HepG2 (cell line): Measurements from ENCODE around the gene FAM13B. TPM values are rescaled to one million over a fixed set of nuclear protein-coding genes. Genes with fewer than 3 reads are reported as not detected.

Experiments used
- ATAC-seq: fragments of 200-7000 bp; cut with Tn5 transposase; 3 replicates; pipeline ENCODE4 v1.9.1; 2020; ENCODE audit warnings: mild to moderate bottlenecking, moderate library complexity
- BruUV-seq: library from RNA; stranded (reverse); fragments of 400-500 nt; replicated peaks from 2 replicates; lab custom pipeline; 2021; lab: Mats Ljungman, UMichigan
- CTCF ChIA-PET: fragments of 300-600 bp; formaldehyde crosslinking; extraction: SDS; loops from one replicate; lab custom pipeline; 2021; ENCODE audit warnings: low total read pairs, inconsistent platforms, low intra/inter-chr PET ratio; lab: Yijun Ruan, JAX
- POLR2A ChIA-PET: fragments of 350-600 bp; sonication (Branson Sonifier 250); formaldehyde crosslinking; loops from one replicate; lab custom pipeline; 2020; ENCODE audit warnings: antibody characterized with exemption, inconsistent platforms; lab: Yijun Ruan, JAX
- DNase-seq: peaks from one replicate; pipeline ENCODE4 v3.0.0-alpha.2; 2015; ENCODE audit warnings: low spot score
- FAIRE-seq: peaks from 3 replicates; lab custom pipeline; 2011; peaks lifted over from hg19 to GRCh38; lab: Jason Lieb, UNC
- H2AFZ ChIP-seq: one replicate; pipeline ENCODE4 v1.6.1; 2011; ENCODE audit warnings: low read length, inconsistent platforms
- H3K27ac ChIP-seq: fragments of 300-600 bp; 3 replicates; pipeline ENCODE4 v1.8.0; 2011; ENCODE audit warnings: mixed run types, mild to moderate bottlenecking, mixed read lengths, low read length, inconsistent platforms; ENCODE audit not compliant: insufficient read depth; ENCODE audit errors: extremely low read length
- H3K27me3 ChIP-seq, 2 experiments: fragments of 200-600 bp in 1 of 2; 2 replicates in 1 of 2; 3 replicates in 1 of 2; pipeline versions ENCODE4 v1.6.0 to v1.8.0; 2011; ENCODE audit warnings: low read length in 2 of 2, mild to moderate bottlenecking in 2 of 2, moderate library complexity in 2 of 2, inconsistent platforms in 1 of 2; ENCODE audit not compliant: insufficient read depth in 2 of 2, control insufficient read depth in 1 of 2
- H3K36me3 ChIP-seq, 2 experiments: fragments of 200-600 bp in 1 of 2; replicated peaks in 1 of 2; 2 replicates in 1 of 2; 3 replicates in 1 of 2; pipeline versions ENCODE4 v1.5.1 to v1.8.0; 2011; ENCODE audit warnings: low read length in 2 of 2, inconsistent platforms in 1 of 2; ENCODE audit not compliant: insufficient read depth in 2 of 2, control insufficient read depth in 1 of 2
- H3K4me1 ChIP-seq: 2 replicates; pipeline ENCODE4 v1.5.1; 2012; ENCODE audit warnings: low read length, inconsistent platforms; ENCODE audit not compliant: insufficient read depth
- H3K4me2 ChIP-seq: 2 replicates; pipeline ENCODE4 v1.6.0; 2011; ENCODE audit warnings: low read depth, low read length, inconsistent platforms
- H3K4me3 ChIP-seq, 3 experiments: fragments of 200-600 bp in 1 of 3; sonication (generic), shearing (Covaris generic) in 1 of 3; replicated peaks in 1 of 3; 2 replicates each; pipeline ENCODE4 v1.5.1; 2011 to 2016; ENCODE audit warnings: low read length in 3 of 3, inconsistent platforms in 2 of 3, low read depth in 2 of 3, mild to moderate bottlenecking in 2 of 3, control low read depth in 1 of 3, mixed read lengths in 1 of 3; ENCODE audit not compliant: insufficient read depth in 1 of 3
- H3K79me2 ChIP-seq: one replicate; pipeline ENCODE4 v1.6.1; 2011; ENCODE audit warnings: low read length, inconsistent platforms; ENCODE audit not compliant: insufficient read depth
- H3K9ac ChIP-seq: 2 replicates; pipeline ENCODE4 v1.6.0; 2011; ENCODE audit warnings: mild to moderate bottlenecking, low read depth, low read length, inconsistent platforms; ENCODE audit not compliant: insufficient read depth
- H3K9me3 ChIP-seq: 2 replicates; pipeline ENCODE4 v1.5.1; 2012; ENCODE audit warnings: mild to moderate bottlenecking, low read length
- H4K20me1 ChIP-seq: 2 replicates; pipeline ENCODE4 v1.6.0; 2011; ENCODE audit warnings: inconsistent platforms, mild to moderate bottlenecking, low read length, moderate library complexity; ENCODE audit not compliant: insufficient read depth
- BCL6 ChIP-seq: IDR thresholded peaks from 2 replicates; pipeline ENCODE4 v1.6.1; 2016; ENCODE audit warnings: missing genetic modification reagents, missing compliant biosample characterization
- CENPX ChIP-seq: sonication (generic); formaldehyde crosslinking; IDR thresholded peaks from 2 replicates; pipeline ENCODE4 v1.9.0; 2021; ENCODE audit warnings: mild to moderate bottlenecking, missing genetic modification reagents, moderate library complexity
- FOSL1 ChIP-seq: sonication (generic); formaldehyde crosslinking; IDR thresholded peaks from 2 replicates; pipeline ENCODE4 v1.9.0; 2021; ENCODE audit warnings: missing genetic modification reagents, borderline replicate concordance
- KDM1A ChIP-seq: IDR thresholded peaks from 2 replicates; pipeline ENCODE4 v1.6.1; 2016; ENCODE audit warnings: missing compliant biosample characterization
- MAZ ChIP-seq, 2 experiments: sonication (generic) in 1 of 2; formaldehyde crosslinking in 1 of 2; IDR thresholded peaks; 2 replicates each; pipeline versions ENCODE4 v1.5.0 to v1.6.1; 2012 to 2020; ENCODE audit warnings: low read depth in 2 of 2, mild to moderate bottlenecking in 2 of 2, borderline replicate concordance in 1 of 2, improper control_type of control experiment in 1 of 2, low read length in 1 of 2, missing genetic modification reagents in 1 of 2, moderate library complexity in 1 of 2
- NONO ChIP-seq, 2 experiments: fragments of 450-650 bp in 1 of 2; sonication (generic) in 1 of 2; formaldehyde crosslinking in 1 of 2; IDR thresholded peaks in 1 of 2; conservative IDR thresholded peaks in 1 of 2; 2 replicates each; pipeline versions ENCODE4 v1.6.1 to v1.8.0; 2017 to 2022; ENCODE audit warnings: mild to moderate bottlenecking in 1 of 2, missing genetic modification reagents in 1 of 2, moderate library complexity in 1 of 2
- RNF2 ChIP-seq: fragments of 450-650 bp; conservative IDR thresholded peaks from 2 replicates; pipeline ENCODE4 v1.6.1; 2016; ENCODE audit warnings: low read depth
- SOX13 ChIP-seq, 3 experiments: fragments of 450-650 bp in 1 of 3; sonication (generic) in 1 of 3; formaldehyde crosslinking in 1 of 3; IDR thresholded peaks in 2 of 3; conservative IDR thresholded peaks in 1 of 3; 2 replicates each; pipeline versions ENCODE4 v1.5.0 to v1.6.1; 2016 to 2020; ENCODE audit warnings: antibody characterized with exemption in 1 of 3, mild to moderate bottlenecking in 1 of 3, missing compliant biosample characterization in 1 of 3, missing genetic modification reagents in 1 of 3, moderate library complexity in 1 of 3
- ZNF333 ChIP-seq: sonication (generic); formaldehyde crosslinking; IDR thresholded peaks from 2 replicates; pipeline ENCODE4 v1.4.0; 2020; ENCODE audit warnings: mild to moderate bottlenecking, missing genetic modification reagents, borderline replicate concordance
- ZNF724P ChIP-seq: sonication (generic); formaldehyde crosslinking; IDR thresholded peaks from 2 replicates; pipeline ENCODE4 v1.8.0; 2022; ENCODE audit warnings: missing genetic modification reagents, borderline replicate concordance
- ZNF790 ChIP-seq: sonication (generic); formaldehyde crosslinking; IDR thresholded peaks from 2 replicates; pipeline ENCODE4 v1.8.0; 2022; ENCODE audit warnings: missing genetic modification reagents, mild to moderate bottlenecking, borderline replicate concordance
- WGBS: methylation state at CpG from one replicate; pipeline ENCODE4 v1.1.6; 2017; ENCODE audit warnings: low lambda C conversion rate; 5-methylcytosine and 5-hydroxymethylcytosine counted together
- in situ Hi-C: cut with HindIII; loops from 2 replicates; pipeline ENCODE4 v1.10.0; 2017; ENCODE audit warnings: low pct_unique_long_range_greater_than_20kb; ENCODE audit not compliant: extremely low pct_ligation_motif_present
- intact Hi-C: fragments of 100-400 bp; cut with micrococcal nuclease; formaldehyde crosslinking; loops from one replicate; pipeline ENCODE4 v1.10.0; 2022; ENCODE audit not compliant: unreplicated experiment
- polyA plus RNA-seq, 8 experiments: library from polyadenylated mRNA; depleted of rRNA in 3 of 8; stranded (reverse) in 7 of 8; unstranded in 1 of 8; fragments of >200 nt; fragmentation: Illumina TruSeq in 4 of 8; extraction: Trizol in 4 of 8; gene quantifications; 2 replicates each; pipeline versions ENCODE4 v1.2.1 to v1.2.3, GENCODE V29; 2011 to 2016; ENCODE audit warnings: low read depth in 4 of 8, missing spikeins in 1 of 8, mixed read lengths in 1 of 8; ENCODE audit not compliant: insufficient read depth in 1 of 8
- total RNA-seq, 5 experiments: library from RNA; depleted of rRNA; stranded (reverse); fragments of >200 nt; fragmentation: Illumina TruSeq; extraction: Trizol; gene quantifications; 2 replicates each; pipeline ENCODE4 v1.2.3, GENCODE V29; 2016; ENCODE audit warnings: low read depth in 1 of 5
- TF ChIP-seq, protein P1 (sequence below): sonication (generic); formaldehyde crosslinking; IDR thresholded peaks from 2 replicates; pipeline ENCODE4 v1.4.0; 2020; ENCODE audit warnings: low read depth, missing genetic modification reagents
- TF ChIP-seq, protein P2 (sequence below): sonication (generic); formaldehyde crosslinking; IDR thresholded peaks from 2 replicates; pipeline ENCODE4 v1.8.1; 2023; ENCODE audit warnings: missing genetic modification reagents, mild to moderate bottlenecking, borderline replicate concordance
- TF ChIP-seq, protein P3 (sequence below): sonication (generic); formaldehyde crosslinking; IDR thresholded peaks from 2 replicates; pipeline ENCODE4 v1.5.0; 2020; ENCODE audit warnings: missing genetic modification reagents, mild to moderate bottlenecking, borderline replicate concordance
- TF ChIP-seq, protein P4 (sequence below): sonication (generic); formaldehyde crosslinking; IDR thresholded peaks from 2 replicates; pipeline ENCODE4 v1.8.0; 2022; ENCODE audit warnings: missing genetic modification reagents, mild to moderate bottlenecking, moderate library complexity, borderline replicate concordance

The FAM13B gene
- total and polyA plus RNA-seq, 2 of the 13 experiments (the other 11 are each of a cell fraction or from before 2014, with no cell fraction given) = 6.9 to 11.5 TPM

DNA sequence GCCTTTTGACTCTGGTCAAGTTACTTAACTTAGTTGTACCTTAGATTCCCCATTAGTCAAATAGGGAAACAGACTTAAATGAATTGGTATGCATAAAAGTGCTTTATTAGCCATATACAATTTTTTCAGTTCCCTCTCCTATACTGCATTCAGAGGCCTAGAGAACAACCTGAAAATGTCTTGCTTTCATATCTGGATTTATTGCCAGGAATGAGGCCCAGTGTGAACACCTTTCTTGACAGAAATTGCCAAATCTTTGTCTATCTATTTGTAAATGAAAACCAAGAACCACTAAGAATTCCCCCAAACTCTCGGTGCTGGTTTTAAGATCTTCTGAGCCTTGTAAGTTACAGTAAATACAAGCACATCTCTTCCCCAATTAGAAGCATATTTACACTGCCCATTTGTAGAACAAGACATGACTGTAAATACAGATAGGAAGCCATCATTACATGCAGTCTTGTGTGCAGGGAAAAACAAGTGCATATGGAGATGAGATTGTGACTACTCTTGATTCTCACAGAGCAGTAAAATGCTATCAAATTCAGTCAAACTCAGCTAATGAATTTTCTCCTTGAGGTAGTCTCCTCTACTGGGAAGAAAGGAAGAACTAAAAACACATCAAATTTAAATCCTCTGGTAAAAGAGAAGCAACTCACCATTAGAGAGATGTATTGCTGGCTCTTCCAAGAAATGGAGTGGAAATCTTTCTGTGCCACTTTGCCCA, 5.2 kb upstream of the FAM13B start:
- Histone ChIP-seq H3K27ac (no peak overlapping the region), H3K79me2 (no peaks in the 10 kb centered on the region), H3K4me1 (peaks cover 17% of the 10 kb centered on the region), H3K27me3 (no peaks in the 10 kb centered on the region; a peak in 1 of 5 replicates), H3K4me3 (no peak overlapping the region), H3K9me3 (no peaks in the 10 kb centered on the region), H2AFZ (no peak overlapping the region), H3K36me3 (no peaks in the 10 kb centered on the region), H3K9ac (no peak overlapping the region), H4K20me1 (no peaks in the 10 kb centered on the region), H3K4me2 (no peak overlapping the region)
- intact Hi-C loops (no loop called here), in situ Hi-C loops (no loop called here)
- ChIA-PET CTCF (interaction anchor here (3.0 to 4.3 kb wide), 2 partner anchors 31 to 95 kb away, joined by 17 to 68 read pairs; no protein-coding TSS in a partner anchor), POLR2A (no interaction called here)
- DNase-seq (no peak), FAIRE-seq (no peak), ATAC-seq (no peak)
- no TSS peak for BruUV-seq
- 87% methylated on average over 1 of the region's 1 CpG for WGBS
- TF ChIP-seq FOSL1 (CRISPR knock-in tag) (no peak), ZNF790 (CRISPR knock-in tag) (no peak), NONO (IDR thresholded peaks at IDR 0.05) (no peak), NONO (CRISPR knock-in tag; conservative IDR thresholded peaks at IDR 0.05) (no peak), CENPX (CRISPR knock-in tag) (no peak), ZNF333 (CRISPR knock-in tag) (no peak), RNF2 (no peak), KDM1A (CRISPR knock-in tag) (no peak), ZNF724P (CRISPR knock-in tag) (no peak), MAZ (IDR thresholded peaks at IDR 0.05; ENCODE audit: borderline replicate concordance, low read depth, low read length) (no peak), MAZ (CRISPR knock-in tag; IDR thresholded peaks at IDR 0.05; ENCODE audit: low read depth) (no peak), SOX13 (IDR thresholded peaks at IDR 0.05) (no peak), SOX13 (CRISPR knock-in tag; conservative IDR thresholded peaks at IDR 0.05 in 1 of 2, IDR thresholded peaks at IDR 0.05 in 1 of 2) (no peak), BCL6 (CRISPR knock-in tag) (no peak)
- TF ChIP-seq, protein P1, sequence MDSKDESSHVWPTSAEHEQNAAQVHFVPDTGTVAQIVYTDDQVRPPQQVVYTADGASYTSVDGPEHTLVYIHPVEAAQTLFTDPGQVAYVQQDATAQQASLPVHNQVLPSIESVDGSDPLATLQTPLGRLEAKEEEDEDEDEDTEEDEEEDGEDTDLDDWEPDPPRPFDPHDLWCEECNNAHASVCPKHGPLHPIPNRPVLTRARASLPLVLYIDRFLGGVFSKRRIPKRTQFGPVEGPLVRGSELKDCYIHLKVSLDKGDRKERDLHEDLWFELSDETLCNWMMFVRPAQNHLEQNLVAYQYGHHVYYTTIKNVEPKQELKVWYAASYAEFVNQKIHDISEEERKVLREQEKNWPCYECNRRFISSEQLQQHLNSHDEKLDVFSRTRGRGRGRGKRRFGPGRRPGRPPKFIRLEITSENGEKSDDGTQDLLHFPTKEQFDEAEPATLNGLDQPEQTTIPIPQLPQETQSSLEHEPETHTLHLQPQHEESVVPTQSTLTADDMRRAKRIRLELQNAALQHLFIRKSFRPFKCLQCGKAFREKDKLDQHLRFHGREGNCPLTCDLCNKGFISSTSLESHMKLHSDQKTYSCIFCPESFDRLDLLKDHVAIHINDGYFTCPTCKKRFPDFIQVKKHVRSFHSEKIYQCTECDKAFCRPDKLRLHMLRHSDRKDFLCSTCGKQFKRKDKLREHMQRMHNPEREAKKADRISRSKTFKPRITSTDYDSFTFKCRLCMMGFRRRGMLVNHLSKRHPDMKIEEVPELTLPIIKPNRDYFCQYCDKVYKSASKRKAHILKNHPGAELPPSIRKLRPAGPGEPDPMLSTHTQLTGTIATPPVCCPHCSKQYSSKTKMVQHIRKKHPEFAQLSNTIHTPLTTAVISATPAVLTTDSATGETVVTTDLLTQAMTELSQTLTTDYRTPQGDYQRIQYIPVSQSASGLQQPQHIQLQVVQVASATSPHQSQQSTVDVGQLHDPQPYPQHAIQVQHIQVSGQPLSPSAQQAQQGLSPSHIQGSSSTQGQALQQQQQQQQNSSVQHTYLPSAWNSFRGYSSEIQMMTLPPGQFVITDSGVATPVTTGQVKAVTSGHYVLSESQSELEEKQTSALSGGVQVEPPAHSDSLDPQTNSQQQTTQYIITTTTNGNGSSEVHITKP = no peak
- TF ChIP-seq, protein P2, sequence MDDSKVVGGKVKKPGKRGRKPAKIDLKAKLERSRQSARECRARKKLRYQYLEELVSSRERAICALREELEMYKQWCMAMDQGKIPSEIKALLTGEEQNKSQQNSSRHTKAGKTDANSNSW (CRISPR knock-in tag) = no peak
- TF ChIP-seq, protein P3, sequence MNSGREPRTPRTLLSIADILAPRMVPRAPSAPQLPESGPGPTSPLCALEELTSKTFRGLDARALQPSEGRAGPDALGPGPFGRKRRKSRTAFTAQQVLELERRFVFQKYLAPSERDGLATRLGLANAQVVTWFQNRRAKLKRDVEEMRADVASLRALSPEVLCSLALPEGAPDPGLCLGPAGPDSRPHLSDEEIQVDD (CRISPR knock-in tag) = no peak
- TF ChIP-seq, protein P4, sequence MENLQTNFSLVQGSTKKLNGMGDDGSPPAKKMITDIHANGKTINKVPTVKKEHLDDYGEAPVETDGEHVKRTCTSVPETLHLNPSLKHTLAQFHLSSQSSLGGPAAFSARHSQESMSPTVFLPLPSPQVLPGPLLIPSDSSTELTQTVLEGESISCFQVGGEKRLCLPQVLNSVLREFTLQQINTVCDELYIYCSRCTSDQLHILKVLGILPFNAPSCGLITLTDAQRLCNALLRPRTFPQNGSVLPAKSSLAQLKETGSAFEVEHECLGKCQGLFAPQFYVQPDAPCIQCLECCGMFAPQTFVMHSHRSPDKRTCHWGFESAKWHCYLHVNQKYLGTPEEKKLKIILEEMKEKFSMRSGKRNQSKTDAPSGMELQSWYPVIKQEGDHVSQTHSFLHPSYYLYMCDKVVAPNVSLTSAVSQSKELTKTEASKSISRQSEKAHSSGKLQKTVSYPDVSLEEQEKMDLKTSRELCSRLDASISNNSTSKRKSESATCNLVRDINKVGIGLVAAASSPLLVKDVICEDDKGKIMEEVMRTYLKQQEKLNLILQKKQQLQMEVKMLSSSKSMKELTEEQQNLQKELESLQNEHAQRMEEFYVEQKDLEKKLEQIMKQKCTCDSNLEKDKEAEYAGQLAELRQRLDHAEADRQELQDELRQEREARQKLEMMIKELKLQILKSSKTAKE (CRISPR knock-in tag) = no peak
